HG03378 (cell line): Measurements from ENCODE around the gene PRTG.

Experiments
- ATAC-seq: cut with Tn5 transposase; IDR thresholded peaks from one replicate; pipeline ENCODE4 v1.9.1; 2021; ENCODE audit warnings: mild to moderate bottlenecking, moderate library complexity; ENCODE audit not compliant: unreplicated experiment

PRTG gene

DNA sequence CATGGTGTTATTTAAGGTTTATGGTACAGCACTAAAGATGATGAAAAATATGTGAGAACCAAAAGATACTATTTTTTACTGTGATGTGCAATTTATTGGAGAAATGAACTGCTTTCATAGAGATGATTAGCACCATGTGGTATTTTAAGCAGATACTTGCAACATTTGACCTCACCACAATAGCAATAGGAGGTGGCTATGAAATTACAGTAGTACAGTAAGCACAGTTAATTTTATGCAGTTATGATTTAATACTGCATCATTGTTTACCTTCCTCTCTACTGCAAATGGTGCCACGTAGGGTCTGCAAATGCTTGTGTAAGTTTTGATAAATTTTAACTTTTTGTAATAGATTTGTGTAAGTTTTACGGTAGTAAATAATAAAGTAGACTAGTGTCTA lies 168.9 kb downstream of the PRTG start:
- no peak for ATAC-seq

DNA sequence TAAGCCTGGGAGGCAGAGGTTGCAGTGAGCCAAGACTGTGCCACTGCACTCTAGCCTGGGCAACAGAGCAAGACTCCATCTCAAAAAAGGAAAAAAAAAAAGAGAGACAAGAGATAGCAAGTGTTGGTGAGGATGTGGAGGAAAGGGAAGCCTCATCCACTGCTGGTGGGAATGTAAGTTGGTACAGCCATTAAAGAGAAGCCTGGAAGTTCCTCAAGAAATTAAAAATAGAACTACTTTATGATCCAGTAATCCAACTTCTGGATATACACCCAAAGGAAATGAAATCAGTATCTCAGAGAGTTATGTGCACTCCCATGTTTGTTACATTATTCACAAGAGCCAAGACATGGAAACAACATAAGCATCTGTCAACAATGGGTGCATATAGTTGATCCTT lies 169.7 kb downstream of the PRTG start:
- ATAC-seq: no peak

DNA sequence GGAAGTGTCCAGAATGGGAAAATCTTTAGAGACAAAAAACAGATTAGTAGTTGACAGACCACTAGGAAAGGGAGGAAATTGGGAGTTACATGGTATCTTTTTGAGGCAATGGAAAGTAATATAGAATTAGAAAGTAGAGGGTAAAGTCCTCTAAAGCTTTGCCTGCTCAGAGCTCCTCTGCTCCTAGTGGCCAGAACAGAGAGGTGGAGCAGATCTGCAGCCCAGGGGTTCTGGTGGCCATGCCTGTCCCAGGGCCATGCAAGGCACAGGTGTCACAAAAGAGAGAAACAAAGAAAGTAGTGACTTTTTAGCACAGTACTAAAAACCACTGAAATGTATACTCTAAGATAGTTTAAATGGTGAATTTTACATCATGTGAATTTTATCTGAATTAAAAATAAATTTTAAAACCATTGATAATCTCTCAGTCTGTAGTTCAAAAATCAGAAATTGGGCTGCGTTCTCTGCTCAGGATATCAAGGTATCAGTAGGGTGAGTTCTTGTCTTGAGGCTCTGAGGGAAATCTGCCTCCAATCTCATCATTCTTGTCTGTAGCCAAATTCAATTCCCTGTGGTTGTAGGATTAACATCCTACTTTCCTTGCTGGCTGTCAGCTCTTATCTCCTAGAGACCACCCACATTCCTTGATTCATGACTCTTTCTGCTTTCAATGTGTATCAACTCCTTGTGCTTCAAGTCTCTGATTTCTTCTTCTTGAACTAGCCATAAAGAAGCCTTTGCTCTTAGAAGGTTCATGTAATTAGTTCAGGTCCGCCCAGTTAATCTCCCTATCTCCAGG lies 178.4 kb downstream of the PRTG start:
- ATAC-seq: no peak

- ATAC-seq: no peak
Observed at GRCh38 chr15:55562601-55563000, 180.4 kb downstream of the PRTG start.
